ENCODE results near the gene RTN4IP1.
"Not testable (repeated sequence)": the region's sequence is repeated elsewhere in the genome, so short reads cannot be mapped to it uniquely, and the experiment has no call there.

DNA sequence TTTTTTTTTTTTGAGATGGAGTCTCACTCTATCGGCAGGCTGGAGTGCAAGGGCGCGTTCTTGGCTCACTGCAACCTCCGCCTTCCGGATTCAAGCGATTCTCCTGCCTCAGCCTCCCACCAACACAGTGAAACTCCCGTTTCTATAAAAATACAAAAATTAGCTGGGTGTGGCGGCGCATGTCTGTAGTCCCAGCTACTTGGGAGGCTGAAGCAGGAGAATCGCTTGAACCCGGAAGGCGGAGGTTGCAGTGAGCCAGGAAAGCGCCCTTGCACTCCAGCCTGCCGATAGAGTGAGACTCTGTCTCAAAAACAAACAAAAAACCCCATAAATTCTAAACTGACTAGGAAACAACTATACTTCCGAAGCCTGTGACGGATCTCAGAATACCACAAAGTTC is 1.5 kb downstream of the RTN4IP1 start:
- TF ChIP-seq, protein P1, sequence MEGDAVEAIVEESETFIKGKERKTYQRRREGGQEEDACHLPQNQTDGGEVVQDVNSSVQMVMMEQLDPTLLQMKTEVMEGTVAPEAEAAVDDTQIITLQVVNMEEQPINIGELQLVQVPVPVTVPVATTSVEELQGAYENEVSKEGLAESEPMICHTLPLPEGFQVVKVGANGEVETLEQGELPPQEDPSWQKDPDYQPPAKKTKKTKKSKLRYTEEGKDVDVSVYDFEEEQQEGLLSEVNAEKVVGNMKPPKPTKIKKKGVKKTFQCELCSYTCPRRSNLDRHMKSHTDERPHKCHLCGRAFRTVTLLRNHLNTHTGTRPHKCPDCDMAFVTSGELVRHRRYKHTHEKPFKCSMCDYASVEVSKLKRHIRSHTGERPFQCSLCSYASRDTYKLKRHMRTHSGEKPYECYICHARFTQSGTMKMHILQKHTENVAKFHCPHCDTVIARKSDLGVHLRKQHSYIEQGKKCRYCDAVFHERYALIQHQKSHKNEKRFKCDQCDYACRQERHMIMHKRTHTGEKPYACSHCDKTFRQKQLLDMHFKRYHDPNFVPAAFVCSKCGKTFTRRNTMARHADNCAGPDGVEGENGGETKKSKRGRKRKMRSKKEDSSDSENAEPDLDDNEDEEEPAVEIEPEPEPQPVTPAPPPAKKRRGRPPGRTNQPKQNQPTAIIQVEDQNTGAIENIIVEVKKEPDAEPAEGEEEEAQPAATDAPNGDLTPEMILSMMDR (IDR thresholded peaks at IDR 0.05), result not testable (repeated sequence)
- TF ChIP-seq FOXP1 (CRISPR knock-in tag; IDR thresholded peaks at IDR 0.05; ENCODE audit: borderline replicate concordance); ZNF416 (CRISPR knock-in tag; IDR thresholded peaks at IDR 0.05); ESRRA (CRISPR knock-in tag; IDR thresholded peaks at IDR 0.05; ENCODE audit: borderline replicate concordance); JUN (CRISPR knock-in tag; IDR thresholded peaks at IDR 0.05); NR2C2 (CRISPR knock-in tag; IDR thresholded peaks at IDR 0.05); GTF2I (CRISPR knock-in tag; conservative IDR thresholded peaks at IDR 0.05): not testable (repeated sequence)
- TF ChIP-seq, protein P2, sequence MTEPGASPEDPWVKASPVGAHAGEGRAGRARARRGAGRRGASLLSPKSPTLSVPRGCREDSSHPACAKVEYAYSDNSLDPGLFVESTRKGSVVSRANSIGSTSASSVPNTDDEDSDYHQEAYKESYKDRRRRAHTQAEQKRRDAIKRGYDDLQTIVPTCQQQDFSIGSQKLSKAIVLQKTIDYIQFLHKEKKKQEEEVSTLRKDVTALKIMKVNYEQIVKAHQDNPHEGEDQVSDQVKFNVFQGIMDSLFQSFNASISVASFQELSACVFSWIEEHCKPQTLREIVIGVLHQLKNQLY (CRISPR knock-in tag; IDR thresholded peaks at IDR 0.05), result not testable (repeated sequence)
- TF ChIP-seq, protein P3, sequence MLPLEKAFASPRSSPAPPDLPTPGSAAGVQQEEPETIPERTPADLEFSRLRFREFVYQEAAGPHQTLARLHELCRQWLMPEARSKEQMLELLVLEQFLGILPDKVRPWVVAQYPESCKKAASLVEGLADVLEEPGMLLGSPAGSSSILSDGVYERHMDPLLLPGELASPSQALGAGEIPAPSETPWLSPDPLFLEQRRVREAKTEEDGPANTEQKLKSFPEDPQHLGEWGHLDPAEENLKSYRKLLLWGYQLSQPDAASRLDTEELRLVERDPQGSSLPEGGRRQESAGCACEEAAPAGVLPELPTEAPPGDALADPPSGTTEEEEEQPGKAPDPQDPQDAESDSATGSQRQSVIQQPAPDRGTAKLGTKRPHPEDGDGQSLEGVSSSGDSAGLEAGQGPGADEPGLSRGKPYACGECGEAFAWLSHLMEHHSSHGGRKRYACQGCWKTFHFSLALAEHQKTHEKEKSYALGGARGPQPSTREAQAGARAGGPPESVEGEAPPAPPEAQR (CRISPR knock-in tag; IDR thresholded peaks at IDR 0.05), result not testable (repeated sequence)
- TF ChIP-seq, protein P4, sequence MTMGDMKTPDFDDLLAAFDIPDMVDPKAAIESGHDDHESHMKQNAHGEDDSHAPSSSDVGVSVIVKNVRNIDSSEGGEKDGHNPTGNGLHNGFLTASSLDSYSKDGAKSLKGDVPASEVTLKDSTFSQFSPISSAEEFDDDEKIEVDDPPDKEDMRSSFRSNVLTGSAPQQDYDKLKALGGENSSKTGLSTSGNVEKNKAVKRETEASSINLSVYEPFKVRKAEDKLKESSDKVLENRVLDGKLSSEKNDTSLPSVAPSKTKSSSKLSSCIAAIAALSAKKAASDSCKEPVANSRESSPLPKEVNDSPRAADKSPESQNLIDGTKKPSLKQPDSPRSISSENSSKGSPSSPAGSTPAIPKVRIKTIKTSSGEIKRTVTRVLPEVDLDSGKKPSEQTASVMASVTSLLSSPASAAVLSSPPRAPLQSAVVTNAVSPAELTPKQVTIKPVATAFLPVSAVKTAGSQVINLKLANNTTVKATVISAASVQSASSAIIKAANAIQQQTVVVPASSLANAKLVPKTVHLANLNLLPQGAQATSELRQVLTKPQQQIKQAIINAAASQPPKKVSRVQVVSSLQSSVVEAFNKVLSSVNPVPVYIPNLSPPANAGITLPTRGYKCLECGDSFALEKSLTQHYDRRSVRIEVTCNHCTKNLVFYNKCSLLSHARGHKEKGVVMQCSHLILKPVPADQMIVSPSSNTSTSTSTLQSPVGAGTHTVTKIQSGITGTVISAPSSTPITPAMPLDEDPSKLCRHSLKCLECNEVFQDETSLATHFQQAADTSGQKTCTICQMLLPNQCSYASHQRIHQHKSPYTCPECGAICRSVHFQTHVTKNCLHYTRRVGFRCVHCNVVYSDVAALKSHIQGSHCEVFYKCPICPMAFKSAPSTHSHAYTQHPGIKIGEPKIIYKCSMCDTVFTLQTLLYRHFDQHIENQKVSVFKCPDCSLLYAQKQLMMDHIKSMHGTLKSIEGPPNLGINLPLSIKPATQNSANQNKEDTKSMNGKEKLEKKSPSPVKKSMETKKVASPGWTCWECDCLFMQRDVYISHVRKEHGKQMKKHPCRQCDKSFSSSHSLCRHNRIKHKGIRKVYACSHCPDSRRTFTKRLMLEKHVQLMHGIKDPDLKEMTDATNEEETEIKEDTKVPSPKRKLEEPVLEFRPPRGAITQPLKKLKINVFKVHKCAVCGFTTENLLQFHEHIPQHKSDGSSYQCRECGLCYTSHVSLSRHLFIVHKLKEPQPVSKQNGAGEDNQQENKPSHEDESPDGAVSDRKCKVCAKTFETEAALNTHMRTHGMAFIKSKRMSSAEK (CRISPR knock-in tag; IDR thresholded peaks at IDR 0.05; ENCODE audit: borderline replicate concordance), result not testable (repeated sequence)
- TF ChIP-seq, protein P5, sequence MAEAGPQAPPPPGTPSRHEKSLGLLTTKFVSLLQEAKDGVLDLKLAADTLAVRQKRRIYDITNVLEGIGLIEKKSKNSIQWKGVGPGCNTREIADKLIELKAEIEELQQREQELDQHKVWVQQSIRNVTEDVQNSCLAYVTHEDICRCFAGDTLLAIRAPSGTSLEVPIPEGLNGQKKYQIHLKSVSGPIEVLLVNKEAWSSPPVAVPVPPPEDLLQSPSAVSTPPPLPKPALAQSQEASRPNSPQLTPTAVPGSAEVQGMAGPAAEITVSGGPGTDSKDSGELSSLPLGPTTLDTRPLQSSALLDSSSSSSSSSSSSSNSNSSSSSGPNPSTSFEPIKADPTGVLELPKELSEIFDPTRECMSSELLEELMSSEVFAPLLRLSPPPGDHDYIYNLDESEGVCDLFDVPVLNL (CRISPR knock-in tag; IDR thresholded peaks at IDR 0.05; ENCODE audit: borderline replicate concordance, low read depth), result not testable (repeated sequence)

Measured in WTC11 (cell line).